Keratinocyte (primary cell): Measurements from ENCODE around the gene NUP210L. TPM values are rescaled to one million over a fixed set of nuclear protein-coding genes. Genes with fewer than 3 reads are reported as not detected.

Experiments used
- DNase-seq: peaks from one replicate; pipeline ENCODE4 v3.0.0-alpha.2; 2011; ENCODE audit warnings: low read depth, missing footprints, low spot score
- FAIRE-seq: peaks from 2 replicates; lab custom pipeline; 2011; peaks lifted over from hg19 to GRCh38; lab: Jason Lieb, UNC
- H2AFZ ChIP-seq: 2 replicates; pipeline ENCODE4 v1.6.0; 2012; ENCODE audit warnings: low read length, control low read depth, inconsistent platforms; ENCODE audit not compliant: control insufficient read depth
- H3K27ac ChIP-seq: 2 replicates; pipeline ENCODE4 v1.5.1; 2011; ENCODE audit warnings: low read length; ENCODE audit not compliant: control insufficient read depth, insufficient read depth
- H3K27me3 ChIP-seq: 3 replicates; pipeline ENCODE4 v1.6.0; 2011; ENCODE audit warnings: low read length; ENCODE audit not compliant: control insufficient read depth, insufficient read depth; ENCODE audit errors: extremely low read depth
- H3K36me3 ChIP-seq, 2 experiments: 2 replicates in 1 of 2; 3 replicates in 1 of 2; pipeline ENCODE4 v1.5.1; 2011; ENCODE audit warnings: low read length in 2 of 2, mild to moderate bottlenecking in 1 of 2; ENCODE audit not compliant: control insufficient read depth in 2 of 2, insufficient read depth in 2 of 2; ENCODE audit errors: extremely low read depth in 1 of 2
- H3K4me1 ChIP-seq: 3 replicates; pipeline ENCODE4 v1.5.1; 2011; ENCODE audit warnings: low read length; ENCODE audit not compliant: control insufficient read depth, insufficient read depth; ENCODE audit errors: extremely low read depth
- H3K4me2 ChIP-seq: 3 replicates; pipeline ENCODE4 v1.6.0; 2011; ENCODE audit warnings: low read depth, low read length; ENCODE audit not compliant: control insufficient read depth, insufficient read depth; ENCODE audit errors: extremely low read depth
- H3K4me3 ChIP-seq, 3 experiments: fragments of 200-600 bp in 1 of 3; sonication (generic) in 1 of 3; 2 replicates in 2 of 3; 3 replicates in 1 of 3; pipeline ENCODE4 v1.5.1; 2011 to 2016; ENCODE audit warnings: low read length in 3 of 3, mild to moderate bottlenecking in 3 of 3, control low read depth in 2 of 3, inconsistent platforms in 1 of 3, low read depth in 1 of 3, mixed read lengths in 1 of 3, mixed run types in 1 of 3, moderate library complexity in 1 of 3; ENCODE audit not compliant: control insufficient read depth in 2 of 3, insufficient read depth in 2 of 3; ENCODE audit errors: extremely low read depth in 1 of 3
- H3K79me2 ChIP-seq: 2 replicates; pipeline ENCODE4 v1.6.0; 2012; ENCODE audit warnings: low read length; ENCODE audit not compliant: control insufficient read depth, insufficient read depth
- H3K9ac ChIP-seq: 3 replicates; pipeline ENCODE4 v1.6.0; 2011; ENCODE audit warnings: low read length; ENCODE audit not compliant: control insufficient read depth, insufficient read depth; ENCODE audit errors: extremely low read depth
- H3K9me1 ChIP-seq: 3 replicates; pipeline ENCODE4 v1.6.0; 2011; ENCODE audit warnings: low read length; ENCODE audit not compliant: control insufficient read depth, insufficient read depth; ENCODE audit errors: extremely low read depth
- H3K9me3 ChIP-seq: 2 replicates; pipeline ENCODE4 v1.5.1; 2012; ENCODE audit warnings: low read depth, low read length; ENCODE audit not compliant: control insufficient read depth
- H4K20me1 ChIP-seq: 3 replicates; pipeline ENCODE4 v1.6.0; 2011; ENCODE audit warnings: low read length; ENCODE audit not compliant: control insufficient read depth, insufficient read depth; ENCODE audit errors: extremely low read depth
- EZH2 ChIP-seq: IDR thresholded peaks from one replicate; pipeline ENCODE4 v1.6.1; 2012; ENCODE audit warnings: inconsistent platforms, mild to moderate bottlenecking, low read length, moderate library complexity
- dilution Hi-C: fragments of 300-500 bp; cut with MboI; formaldehyde crosslinking; loops from one replicate; pipeline ENCODE4 v1.7.0; 2020; ENCODE audit warnings: low sequenced_read_pairs; ENCODE audit not compliant: extremely low pct_ligation_motif_present
- polyA plus RNA-seq, 5 experiments: library from polyadenylated mRNA; depleted of rRNA in 3 of 5; stranded (reverse) in 3 of 5; stranded (forward) in 1 of 5; unstranded in 1 of 5; fragments of >200 nt; gene quantifications; 1 replicate in 1 of 5; 2 replicates in 3 of 5; 3 replicates in 1 of 5; pipeline versions ENCODE4 v1.2.1 to v1.2.3, GENCODE V29; 2011 to 2012; ENCODE audit warnings: missing spikeins in 2 of 5, low read depth in 1 of 5, low replicate concordance in 1 of 5
- TF ChIP-seq, protein P1 (sequence below), 3 experiments: IDR thresholded peaks in 1 of 3; conservative IDR thresholded peaks in 1 of 3; optimal IDR thresholded peaks in 1 of 3; 2 replicates in 2 of 3; 3 replicates in 1 of 3; pipeline versions ENCODE3 to v1.5.1; 2011; ENCODE audit warnings: low read length in 3 of 3, mild to moderate bottlenecking in 3 of 3, moderate library complexity in 2 of 3, control low read depth in 1 of 3, inconsistent platforms in 1 of 3; ENCODE audit not compliant: insufficient read depth in 2 of 3; ENCODE audit errors: extremely low read depth in 1 of 3

NUP210L gene
- polyA plus RNA-seq, 1 donor (not counting 4 experiments of a cell fraction or from before 2014, with no cell fraction given) = 0.01 TPM

- Histone ChIP-seq H3K4me3 (peak overlapping the region; percentile 91 to 98 (median 95)), H3K27ac (peak overlapping the region; percentile 65), H3K79me2 (peaks cover 16% of the 10 kb centered on the region), H4K20me1 (no peaks in the 10 kb centered on the region), H3K4me1 (peaks cover 13% of the 10 kb centered on the region), H3K9me3 (no peaks in the 10 kb centered on the region), H3K27me3 (no peaks in the 10 kb centered on the region), H3K9ac (peak overlapping the region; percentile 91), H3K4me2 (peak overlapping the region; percentile 98), H2AFZ (peak overlapping the region; percentile 100), H3K36me3 (peaks cover 11 to 20% of the 10 kb centered on the region in 2 experiments), H3K9me1 (no peaks in the 10 kb centered on the region)
- TF ChIP-seq, protein P1, sequence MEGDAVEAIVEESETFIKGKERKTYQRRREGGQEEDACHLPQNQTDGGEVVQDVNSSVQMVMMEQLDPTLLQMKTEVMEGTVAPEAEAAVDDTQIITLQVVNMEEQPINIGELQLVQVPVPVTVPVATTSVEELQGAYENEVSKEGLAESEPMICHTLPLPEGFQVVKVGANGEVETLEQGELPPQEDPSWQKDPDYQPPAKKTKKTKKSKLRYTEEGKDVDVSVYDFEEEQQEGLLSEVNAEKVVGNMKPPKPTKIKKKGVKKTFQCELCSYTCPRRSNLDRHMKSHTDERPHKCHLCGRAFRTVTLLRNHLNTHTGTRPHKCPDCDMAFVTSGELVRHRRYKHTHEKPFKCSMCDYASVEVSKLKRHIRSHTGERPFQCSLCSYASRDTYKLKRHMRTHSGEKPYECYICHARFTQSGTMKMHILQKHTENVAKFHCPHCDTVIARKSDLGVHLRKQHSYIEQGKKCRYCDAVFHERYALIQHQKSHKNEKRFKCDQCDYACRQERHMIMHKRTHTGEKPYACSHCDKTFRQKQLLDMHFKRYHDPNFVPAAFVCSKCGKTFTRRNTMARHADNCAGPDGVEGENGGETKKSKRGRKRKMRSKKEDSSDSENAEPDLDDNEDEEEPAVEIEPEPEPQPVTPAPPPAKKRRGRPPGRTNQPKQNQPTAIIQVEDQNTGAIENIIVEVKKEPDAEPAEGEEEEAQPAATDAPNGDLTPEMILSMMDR (optimal IDR thresholded peaks at IDR 0.05 in 1 of 3, IDR thresholded peaks at IDR 0.05 in 1 of 3, conservative IDR thresholded peaks at IDR 0.05 in 1 of 3; ENCODE audit: extremely low read depth in 1 of 3, insufficient read depth in 2 of 3, low read length in 3 of 3) = no peak
- no peak for TF ChIP-seq EZH2
- no peak for FAIRE-seq
- DNase-seq = no peak
- dilution Hi-C loops = no loop called here
Observed at GRCh38 chr1:153978274-153978909, 176.5 kb downstream of the NUP210L start.

DNA sequence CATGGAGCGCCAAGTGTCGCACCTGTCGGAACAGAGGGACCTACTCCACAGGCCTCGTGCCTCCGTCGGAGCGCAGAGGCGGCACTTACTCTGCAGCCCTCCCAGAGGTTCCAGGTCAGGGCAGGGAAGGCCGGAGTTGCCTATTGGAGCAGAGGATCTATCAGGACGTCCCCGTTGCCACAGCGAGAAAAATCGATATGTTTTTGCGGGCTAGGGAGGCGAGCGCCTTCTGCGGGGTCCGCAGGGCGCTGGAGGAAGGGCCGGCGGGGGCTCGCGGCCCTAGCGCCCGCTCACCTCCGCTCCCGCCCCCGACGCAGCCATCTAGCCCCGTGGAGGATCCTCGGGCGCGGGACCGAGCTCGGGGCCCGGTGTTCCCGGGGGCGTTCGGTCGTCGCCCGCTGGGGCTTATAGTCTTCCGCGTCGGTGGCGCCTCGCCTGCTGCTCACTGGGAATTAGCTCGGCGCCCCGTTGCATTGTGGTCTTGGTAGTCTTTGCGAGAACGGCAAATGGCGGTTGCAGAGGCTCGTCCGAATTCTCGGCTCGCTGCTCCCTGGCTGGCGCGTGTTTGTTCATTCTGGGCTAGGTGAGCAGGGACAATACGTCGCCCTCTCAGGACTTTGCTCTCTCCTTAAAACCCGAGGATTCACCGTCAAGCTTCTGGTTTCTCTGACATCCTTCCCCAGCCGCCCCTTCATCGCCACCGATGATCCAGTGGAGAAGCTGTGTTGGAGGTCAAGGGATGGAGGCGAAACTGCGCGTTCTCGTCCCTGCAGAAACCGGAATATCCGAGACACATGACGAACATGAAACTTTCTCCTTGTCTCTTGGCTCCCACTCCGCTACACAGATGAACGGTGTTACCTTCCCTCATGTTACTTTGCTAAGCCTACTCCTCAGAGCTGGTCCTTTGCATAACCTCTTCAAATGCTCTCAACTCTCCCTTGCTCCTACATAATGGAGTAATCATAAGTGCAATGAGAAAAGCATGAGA, 177.3 kb downstream of the NUP210L start, which contains the start of gene JTB:
Gene JTB, minus strand, starts transcription at position 425 of the 991 bp plus-strand sequence. Its CDS starts 422 bp downstream, at position 3.
- H3K36me3 ChIP-seq = peaks cover 10 to 23% of the 10 kb centered on the region in 2 experiments
- H3K27ac ChIP-seq = peak within 1 kb of the TSS; percentile 76
- H3K4me2 ChIP-seq = peak within 1 kb of the TSS; percentile 98
- DNase-seq (no peak), FAIRE-seq (no peak)
- H4K20me1 ChIP-seq = no peaks in the 10 kb centered on the region
- dilution Hi-C loops = no loop called here
- peaks cover 13% of the 10 kb centered on the region for H3K4me1 ChIP-seq
- no peaks in the 10 kb centered on the region for H3K27me3 ChIP-seq
- H3K9me1 ChIP-seq = no peaks in the 10 kb centered on the region
- no peaks in the 10 kb centered on the region for H3K9me3 ChIP-seq
- peaks cover 16% of the 10 kb centered on the region for H3K79me2 ChIP-seq
- no peak for TF ChIP-seq EZH2
- TF ChIP-seq, protein P1 (optimal IDR thresholded peaks at IDR 0.05 in 1 of 3, IDR thresholded peaks at IDR 0.05 in 1 of 3, conservative IDR thresholded peaks at IDR 0.05 in 1 of 3; ENCODE audit: extremely low read depth in 1 of 3, insufficient read depth in 2 of 3, low read length in 3 of 3) = no peak
- H3K4me3 ChIP-seq = peak within 1 kb of the TSS; percentile 91 to 98 (median 95)
- H3K9ac ChIP-seq = peak within 1 kb of the TSS; percentile 91
- peak within 1 kb of the TSS; percentile 100 for H2AFZ ChIP-seq
